ENCODE results near the gene FGFR2.

FGFR2 gene

GRCh38 chr10:121532292-121532864 is 65.9 kb downstream of the FGFR2 start:
- H3K4me3 ChIP-seq (ENCODE audit: low read depth, low read length): no peak overlapping the region
- TF ChIP-seq CTCF (IDR thresholded peaks at IDR 0.05; ENCODE audit: control insufficient read depth, extremely low read depth, insufficient read depth): no peak
- no peak for DNase-seq (ENCODE audit: low read depth)

GRCh38 chr10:121531830-121532178 is 66.4 kb downstream of the FGFR2 start:
- TF ChIP-seq CTCF (IDR thresholded peaks at IDR 0.05; ENCODE audit: control insufficient read depth, extremely low read depth, insufficient read depth): no peak
- no peak overlapping the region for H3K4me3 ChIP-seq (ENCODE audit: low read depth, low read length)
- DNase-seq (ENCODE audit: low read depth): no peak

GRCh38 chr10:121531076-121531829 is 67.0 kb downstream of the FGFR2 start:
- no peak for TF ChIP-seq CTCF (IDR thresholded peaks at IDR 0.05; ENCODE audit: control insufficient read depth, extremely low read depth, insufficient read depth)
- DNase-seq (ENCODE audit: low read depth): no peak

GRCh38 chr10:121530481-121531075 is 67.7 kb downstream of the FGFR2 start:
- no peak overlapping the region for H3K4me3 ChIP-seq (ENCODE audit: low read depth, low read length)
- TF ChIP-seq CTCF (IDR thresholded peaks at IDR 0.05; ENCODE audit: control insufficient read depth, extremely low read depth, insufficient read depth): no peak
- DNase-seq (ENCODE audit: low read depth): no peak

More at GRCh38 chr10:121531076-121531829, 67.0 kb downstream of the FGFR2 start:
- no peak overlapping the region for H3K4me3 ChIP-seq (ENCODE audit: low read depth, low read length)

- DNase-seq (ENCODE audit: low read depth): no peak
- TF ChIP-seq CTCF (IDR thresholded peaks at IDR 0.05; ENCODE audit: control insufficient read depth, extremely low read depth, insufficient read depth): no peak
- H3K4me3 ChIP-seq (ENCODE audit: low read depth, low read length): no peak overlapping the region
Observed at GRCh38 chr10:121527690-121528089, 70.6 kb downstream of the FGFR2 start.

- H3K4me3 ChIP-seq (ENCODE audit: low read depth, low read length): no peak overlapping the region
- no peak for DNase-seq (ENCODE audit: low read depth)
- TF ChIP-seq CTCF (IDR thresholded peaks at IDR 0.05; ENCODE audit: control insufficient read depth, extremely low read depth, insufficient read depth): no peak
Observed at GRCh38 chr10:121526801-121527221, 71.4 kb downstream of the FGFR2 start.
